GM10847 (cell line): ENCODE measurements around the gene DLGAP3.

ENCODE experiments used
- POLR2A ChIP-seq: IDR thresholded peaks from 2 replicates; pipeline ENCODE4 v1.6.1; 2011; ENCODE audit not compliant: insufficient read length; ENCODE audit errors: extremely low read depth

Gene DLGAP3

DNA sequence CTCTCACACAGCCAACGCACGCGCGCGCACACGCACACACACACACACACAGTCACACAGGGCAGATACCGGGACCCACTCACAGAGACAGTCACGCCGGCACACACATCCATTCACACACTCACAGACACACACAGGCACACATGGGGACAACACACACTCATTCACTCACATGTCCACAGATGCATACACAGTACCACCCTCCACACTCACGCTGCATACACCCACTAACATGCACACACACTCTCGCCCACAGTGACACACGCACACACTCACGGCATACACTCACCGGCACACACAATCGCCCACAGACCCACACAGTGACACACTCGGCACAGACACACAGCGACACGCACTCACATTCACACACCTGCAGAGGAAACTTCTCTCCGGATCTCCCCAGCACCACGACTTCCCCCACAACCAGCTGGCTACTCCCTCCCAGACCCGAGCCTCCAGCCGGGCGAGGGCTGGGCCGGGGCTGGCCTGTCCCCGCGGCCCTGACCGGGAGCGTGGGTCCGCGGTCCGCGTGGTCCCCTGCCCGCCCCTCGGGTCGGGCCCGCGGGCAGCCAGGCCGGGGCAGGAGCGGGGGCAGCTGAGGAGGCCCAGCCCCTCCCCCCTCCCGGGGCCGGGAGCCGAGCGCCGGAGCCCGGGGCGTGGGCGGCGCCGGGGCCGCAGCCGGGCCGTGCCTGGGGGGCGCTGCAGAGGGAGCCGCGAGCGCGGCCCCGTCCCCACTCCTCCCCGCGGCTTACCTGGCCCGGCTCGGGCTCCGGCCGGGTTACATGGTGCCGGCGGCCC, 552 bp downstream of the DLGAP3 start:
- TF ChIP-seq POLR2A: no peak

DNA sequence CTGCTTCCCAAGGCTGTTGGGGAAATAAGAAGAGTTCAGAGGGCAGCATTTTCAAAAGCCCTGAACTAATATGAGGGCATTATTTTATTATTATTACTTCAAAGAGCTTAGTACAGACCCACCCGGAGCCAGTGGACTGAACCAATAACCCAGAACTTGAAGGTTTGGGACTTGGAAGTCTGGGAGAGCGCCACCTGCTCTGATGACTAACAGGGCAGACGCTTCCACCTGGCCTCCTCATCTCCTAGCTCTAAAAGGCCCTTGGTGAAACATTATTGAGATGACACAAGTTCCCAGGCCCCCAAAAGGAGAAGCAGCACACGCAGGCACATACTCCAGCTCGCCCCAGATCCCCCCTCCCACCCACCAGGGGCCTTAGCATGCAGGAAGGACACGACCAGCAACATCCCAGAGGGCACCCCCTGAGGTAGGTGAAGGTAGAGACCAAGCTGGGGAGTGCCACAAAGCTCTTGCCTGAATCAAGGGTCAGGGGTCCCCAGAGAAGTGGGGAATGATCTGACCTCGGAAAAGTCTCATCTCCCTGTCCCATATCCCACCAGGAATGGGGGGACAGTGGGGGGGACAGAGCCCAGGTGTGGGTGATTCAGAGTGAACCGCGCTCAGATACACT, 1.3 kb downstream of the DLGAP3 start:
- TF ChIP-seq POLR2A: no peak

DNA sequence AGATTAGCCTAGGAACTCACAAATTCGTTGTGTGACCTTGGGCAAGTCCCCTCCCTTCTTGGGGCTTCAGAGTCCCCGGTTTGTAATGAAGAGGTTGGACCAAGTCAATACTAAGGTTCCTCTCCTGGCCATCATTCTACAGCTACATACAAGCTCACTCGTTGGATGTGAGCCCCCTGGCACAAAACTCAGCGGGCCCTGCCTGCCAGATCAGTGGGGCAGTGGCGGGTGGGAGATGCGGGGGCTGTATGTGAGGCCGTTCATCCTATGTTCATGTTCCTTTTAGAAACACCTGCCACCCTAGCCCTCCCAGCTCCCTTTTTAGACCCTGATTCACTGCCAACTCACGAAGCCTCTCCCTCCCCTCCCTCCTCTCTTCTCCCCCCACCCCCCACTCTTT, 2.1 kb downstream of the DLGAP3 start:
- no peak for TF ChIP-seq POLR2A

DNA sequence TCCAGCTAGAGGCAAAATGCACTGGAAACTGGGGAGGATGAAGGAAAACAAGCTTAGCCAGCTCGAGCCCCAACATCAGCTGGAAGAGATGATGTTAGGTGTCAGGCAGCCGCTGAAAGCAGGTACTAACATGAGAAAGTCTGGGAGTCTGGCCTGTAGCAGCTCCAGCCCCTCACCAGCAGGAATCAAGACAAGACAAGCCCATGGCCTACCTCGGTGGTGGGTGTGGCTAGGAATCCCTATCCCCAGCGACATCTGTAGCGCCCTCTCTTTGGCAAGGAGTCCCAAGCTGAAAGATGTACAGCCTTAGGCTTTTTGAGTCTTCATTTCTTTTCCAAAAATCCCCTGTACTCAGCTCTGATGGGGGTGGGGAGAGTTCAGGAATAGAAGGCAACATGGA, 2.6 kb downstream of the DLGAP3 start:
- no peak for TF ChIP-seq POLR2A

DNA sequence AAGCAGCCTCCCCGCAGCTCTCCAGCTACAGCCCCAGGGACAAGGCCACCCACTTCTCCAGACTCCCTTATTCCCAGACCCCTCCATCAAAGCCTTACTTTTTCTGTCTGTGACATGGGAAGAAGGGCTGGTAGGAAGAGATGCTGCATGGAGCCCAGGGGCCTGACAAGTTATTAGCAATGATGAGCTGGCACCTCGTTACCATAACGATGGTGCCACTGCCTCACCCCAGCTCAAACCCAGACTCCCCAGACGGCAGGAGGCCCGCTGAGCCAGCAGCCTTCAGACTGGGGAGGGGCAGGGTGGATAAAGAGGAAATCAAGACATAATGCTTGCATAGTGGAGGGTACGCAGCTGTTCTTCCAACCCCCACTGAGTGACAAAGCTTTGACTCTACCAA, 3.3 kb downstream of the DLGAP3 start:
- no peak for TF ChIP-seq POLR2A

DNA sequence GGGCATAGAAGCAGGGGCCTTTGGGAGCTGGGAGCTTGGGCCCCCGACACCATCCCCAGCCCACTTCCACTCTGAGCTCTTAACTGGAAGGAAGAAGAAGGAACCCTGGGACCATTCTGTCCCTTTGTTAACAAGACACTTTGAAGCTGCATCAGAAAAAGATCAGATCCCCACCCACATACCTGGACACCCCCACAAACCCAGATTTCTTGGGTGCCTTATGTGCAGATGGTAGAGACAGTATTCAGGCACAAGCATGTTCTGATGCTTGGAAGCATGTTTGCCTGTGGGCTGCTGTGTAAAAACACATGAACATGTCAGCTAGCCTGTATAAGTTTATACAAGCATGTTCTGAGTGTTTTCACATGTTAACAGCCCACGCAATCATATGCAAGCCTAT, 3.7 kb downstream of the DLGAP3 start:
- no peak for TF ChIP-seq POLR2A

DNA sequence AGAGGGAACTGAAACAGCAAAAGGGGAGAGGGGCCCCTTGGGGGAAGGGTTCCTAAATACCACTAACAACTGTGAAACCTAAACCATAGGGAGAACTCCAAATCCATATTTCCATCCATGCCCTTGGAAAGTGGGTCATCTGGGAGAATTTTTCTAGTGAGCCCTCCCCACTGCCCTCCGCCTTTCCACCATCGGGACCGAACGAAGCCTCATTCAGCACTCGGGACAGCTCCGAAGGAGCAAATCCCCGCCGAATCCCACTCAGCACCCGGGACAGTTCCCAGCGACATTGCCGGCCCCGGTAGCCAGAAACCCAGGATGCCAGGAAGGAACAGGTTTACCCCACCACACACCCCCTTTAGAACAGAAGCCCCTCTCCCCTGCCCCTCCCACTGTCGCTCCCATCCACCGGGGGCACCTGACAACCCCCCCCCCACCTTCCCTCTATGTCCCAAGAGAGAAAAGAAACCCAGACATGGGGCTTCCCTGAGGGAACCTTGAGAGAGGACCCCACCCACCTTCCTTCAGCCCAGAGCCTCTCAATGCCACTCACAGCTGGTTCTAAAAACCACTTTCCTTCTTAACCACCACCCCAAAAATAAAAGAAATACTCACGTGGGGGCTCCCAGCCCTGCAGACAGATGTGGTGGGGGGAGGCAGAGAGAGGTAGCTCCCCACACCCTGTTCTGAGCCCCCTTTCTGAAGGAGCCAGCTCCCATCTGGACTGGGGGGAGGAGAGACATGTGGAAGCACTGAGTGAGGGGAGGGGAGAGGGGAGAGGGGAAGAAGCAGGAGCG, 4.5 kb downstream of the DLGAP3 start:
- no peak for TF ChIP-seq POLR2A

DNA sequence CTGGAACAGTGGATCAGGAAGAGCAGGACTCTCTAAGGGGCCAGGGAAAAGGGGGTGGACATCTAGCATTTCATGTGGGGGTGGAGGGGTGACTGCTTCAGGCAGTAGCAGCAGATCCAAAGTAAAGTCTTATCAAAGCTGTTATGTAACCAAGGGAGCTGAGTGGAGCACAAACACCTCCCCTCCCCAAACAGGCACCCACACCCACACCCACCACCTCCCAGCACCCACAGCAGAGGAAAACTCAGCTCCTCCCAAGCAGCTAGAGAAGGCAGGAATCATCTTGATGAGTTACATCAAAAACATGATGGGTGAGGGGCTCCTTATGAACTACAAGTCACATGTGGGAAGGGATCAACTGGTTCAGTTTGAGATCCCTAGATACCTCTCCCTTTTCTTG, 6.0 kb downstream of the DLGAP3 start:
- no peak for TF ChIP-seq POLR2A

DNA sequence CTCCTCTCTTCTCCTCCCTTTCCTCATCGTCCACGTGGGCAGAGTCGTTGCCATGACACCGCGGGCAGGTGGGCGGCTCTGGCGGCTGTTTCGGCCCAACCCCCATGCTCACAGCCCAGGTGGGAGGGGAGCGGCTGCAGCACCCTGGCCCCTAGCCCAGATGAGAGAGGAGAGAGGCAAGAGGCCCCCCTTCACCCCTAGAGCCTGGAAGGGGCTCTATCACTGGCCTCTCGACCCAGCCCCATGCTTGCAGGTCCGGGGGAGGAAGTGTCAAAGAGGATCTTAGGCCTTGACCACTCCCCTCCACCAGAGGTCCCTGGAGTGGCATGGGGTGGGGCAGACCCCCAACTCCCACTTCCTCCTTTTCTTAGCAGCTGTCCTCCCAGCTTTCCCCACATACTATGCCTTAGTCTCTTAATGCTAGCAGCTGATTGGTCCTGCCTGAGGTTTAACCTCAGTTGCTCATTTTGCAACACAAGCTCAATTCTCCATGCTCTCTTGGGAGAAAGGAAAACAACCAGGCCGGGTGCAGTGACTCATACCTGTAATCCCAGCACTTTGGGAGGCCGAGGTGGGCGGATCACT, 10.4 kb downstream of the DLGAP3 start:
- no peak for TF ChIP-seq POLR2A

DNA sequence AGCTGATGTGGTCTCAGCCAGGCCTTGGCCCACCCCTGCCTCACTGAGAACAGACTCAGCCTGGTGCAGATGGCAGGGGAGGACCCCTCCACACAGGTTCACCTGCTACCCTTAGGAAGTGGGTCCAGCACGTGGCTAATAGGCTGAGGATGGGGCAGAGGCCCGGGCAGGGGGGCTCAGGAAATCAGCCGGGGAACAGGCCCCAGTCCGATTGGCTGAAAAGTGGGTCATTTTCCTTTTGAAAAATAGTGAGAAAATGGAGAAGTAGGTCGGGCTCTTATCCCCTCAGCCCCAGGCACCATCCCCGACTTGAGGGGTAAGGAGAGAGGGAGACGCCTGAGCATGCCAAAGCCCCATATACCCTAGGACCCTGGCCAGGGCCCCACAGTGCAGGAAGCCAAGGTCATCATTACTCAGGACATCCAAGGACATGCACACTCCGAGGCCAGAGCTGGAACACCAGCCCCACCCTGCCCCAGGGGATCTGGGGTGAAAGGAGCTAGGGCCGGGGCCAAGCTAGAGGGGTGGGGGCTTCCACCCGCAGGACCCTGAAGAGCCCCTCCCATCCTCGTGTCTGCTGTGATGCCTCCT, 11.0 kb downstream of the DLGAP3 start:
- no peak for TF ChIP-seq POLR2A

DNA sequence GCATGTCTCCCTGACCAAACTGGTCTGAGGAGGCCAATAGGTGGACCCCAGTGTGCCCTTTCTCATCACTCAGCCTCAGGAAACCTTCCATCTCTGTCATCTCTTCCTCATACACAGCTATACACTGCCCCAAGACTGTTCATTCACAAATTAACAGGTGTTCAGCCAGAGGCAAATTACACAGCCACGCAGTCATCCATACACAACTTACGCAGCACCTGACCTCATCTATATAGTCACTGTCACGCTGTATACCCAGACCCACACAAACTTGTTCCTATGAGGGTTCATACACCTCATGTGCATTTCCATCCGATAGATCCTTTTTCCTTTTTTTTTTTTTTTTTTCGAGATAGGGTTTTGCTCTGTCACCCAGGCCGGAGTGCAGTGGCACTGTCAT, 12.4 kb downstream of the DLGAP3 start:
- TF ChIP-seq POLR2A: no peak

DNA sequence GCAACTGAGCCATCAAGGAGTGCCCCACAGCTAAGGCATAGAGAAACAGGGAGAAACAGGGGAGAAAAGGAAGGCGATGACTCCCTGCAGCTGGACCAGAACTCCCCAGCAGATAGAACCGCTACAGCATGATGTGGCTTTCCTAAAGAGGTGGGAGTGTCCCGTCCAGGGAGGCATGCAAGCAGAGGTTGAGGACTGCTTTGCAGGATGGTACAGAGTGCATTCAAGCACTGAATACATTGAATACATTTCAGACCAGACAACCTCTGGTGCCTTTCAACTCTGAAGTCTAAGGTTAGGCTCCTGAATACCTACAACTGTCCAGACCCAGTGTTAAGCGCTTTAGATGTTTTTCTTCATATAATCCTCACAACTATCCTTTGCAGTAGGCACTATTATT, 13.3 kb downstream of the DLGAP3 start:
- no peak for TF ChIP-seq POLR2A

DNA sequence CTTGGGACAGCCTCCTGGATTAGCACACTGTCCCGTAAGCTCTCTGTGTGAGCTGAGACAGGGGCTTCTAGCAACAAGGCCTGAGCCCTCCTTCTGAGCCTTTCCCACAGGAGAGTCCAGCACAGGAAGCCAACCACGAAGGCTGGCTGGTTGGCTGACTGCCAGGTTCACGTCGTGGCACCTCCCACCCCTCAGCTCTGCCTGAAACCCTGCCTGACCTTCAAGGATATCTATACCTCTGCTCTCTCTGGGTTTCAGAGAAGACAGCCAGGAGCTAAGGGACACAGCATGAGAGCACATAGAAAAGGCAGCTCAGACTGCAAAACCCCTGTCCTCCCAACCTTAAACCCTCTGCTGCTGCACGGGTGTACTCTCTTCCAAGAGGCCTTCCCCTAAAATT, 13.9 kb downstream of the DLGAP3 start:
- no peak for TF ChIP-seq POLR2A

DNA sequence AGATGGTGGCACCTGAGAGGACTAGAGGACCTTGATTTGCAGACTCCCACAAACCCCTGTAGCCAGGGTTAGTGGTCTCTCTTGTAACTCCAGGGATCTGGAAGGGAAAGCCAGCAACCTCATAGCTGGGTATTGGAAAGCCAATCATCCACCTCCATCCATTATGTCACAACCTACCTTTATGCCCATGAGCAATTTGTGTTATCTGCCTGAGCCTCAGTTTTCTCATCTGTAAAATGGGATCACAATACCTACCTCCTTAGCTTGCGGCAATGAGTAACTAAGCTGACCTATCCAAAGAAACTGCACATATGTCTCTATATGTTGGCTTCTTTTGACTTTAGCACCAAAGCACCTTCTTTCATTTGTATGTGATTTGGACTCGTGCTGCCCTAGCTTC, 14.5 kb downstream of the DLGAP3 start:
- TF ChIP-seq POLR2A: no peak

DNA sequence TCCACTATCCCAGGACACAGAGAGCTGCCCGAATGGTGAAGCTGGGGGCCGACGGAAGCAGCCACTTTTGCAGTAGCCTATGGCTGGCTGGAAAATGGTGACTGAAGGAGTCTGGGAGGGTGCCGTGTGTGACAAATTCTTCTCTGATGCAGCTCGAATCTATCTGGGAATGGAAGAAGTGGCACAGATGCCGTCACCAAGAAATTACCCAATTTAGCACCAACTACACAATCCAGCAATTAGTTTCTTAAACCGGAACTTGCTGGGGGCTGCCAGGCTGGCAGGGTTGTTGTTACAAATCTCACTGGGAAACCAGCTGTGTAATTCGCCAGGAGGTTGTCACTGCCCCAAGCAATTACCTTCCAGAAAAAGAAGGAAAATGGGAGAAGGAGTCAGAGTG, 18.0 kb downstream of the DLGAP3 start:
- TF ChIP-seq POLR2A: no peak
